DND-41 (cell line): ENCODE data around the gene ABHD17C.

Experiments
- ATAC-seq: fragments of 200-7000 bp; cut with Tn5 transposase; 3 replicates; pipeline ENCODE4 v1.9.1; 2021; ENCODE audit warnings: low read depth; ENCODE audit not compliant: insufficient read depth
- DNase-seq: peaks from one replicate; pipeline ENCODE4 v3.0.0-alpha.2; 2020
- H2AFZ ChIP-seq: 2 replicates; pipeline ENCODE4 v1.6.0; 2012; ENCODE audit warnings: low read depth, low read length
- H3K27ac ChIP-seq: 2 replicates; pipeline ENCODE4 v1.5.1; 2012; ENCODE audit warnings: low read length, inconsistent platforms
- H3K27me3 ChIP-seq: fragments of 200-600 bp; sonication (generic); 2 replicates; pipeline ENCODE4 v1.6.0; 2012; ENCODE audit warnings: low read length, mild to moderate bottlenecking, inconsistent platforms; ENCODE audit not compliant: insufficient read depth, poor library complexity
- H3K36me3 ChIP-seq: 2 replicates; pipeline ENCODE4 v1.5.1; 2012; ENCODE audit warnings: low read length, inconsistent platforms; ENCODE audit not compliant: insufficient read depth
- H3K4me1 ChIP-seq: 2 replicates; pipeline ENCODE4 v1.5.1; 2012; ENCODE audit warnings: mild to moderate bottlenecking, low read length; ENCODE audit not compliant: insufficient read depth
- H3K4me2 ChIP-seq: 2 replicates; pipeline ENCODE4 v1.6.0; 2012; ENCODE audit warnings: mild to moderate bottlenecking, moderate library complexity, low read length, inconsistent platforms; ENCODE audit not compliant: insufficient read depth
- H3K4me3 ChIP-seq, 2 experiments: fragments of 200-600 bp in 1 of 2; shearing (Covaris generic) in 1 of 2; 2 replicates each; pipeline ENCODE4 v1.5.1; 2012 to 2016; ENCODE audit warnings: inconsistent platforms in 2 of 2, low read length in 2 of 2, mild to moderate bottlenecking in 2 of 2, low read depth in 1 of 2, moderate library complexity in 1 of 2
- H3K79me2 ChIP-seq: 2 replicates; pipeline ENCODE4 v1.6.0; 2012; ENCODE audit warnings: low read length, inconsistent platforms; ENCODE audit not compliant: insufficient read depth
- H3K9ac ChIP-seq: 2 replicates; pipeline ENCODE4 v1.6.0; 2012; ENCODE audit warnings: low read depth, mild to moderate bottlenecking, inconsistent platforms, low read length, moderate library complexity
- H3K9me3 ChIP-seq: 2 replicates; pipeline ENCODE4 v1.5.1; 2012; ENCODE audit warnings: low read length, moderate library complexity, mild to moderate bottlenecking, inconsistent platforms; ENCODE audit not compliant: insufficient read depth, severe bottlenecking
- H4K20me1 ChIP-seq: 2 replicates; pipeline ENCODE4 v1.6.0; 2012; ENCODE audit warnings: low read length; ENCODE audit not compliant: insufficient read depth
- EZH2 ChIP-seq: IDR thresholded peaks from 3 replicates; pipeline ENCODE4 v1.6.1; 2012; ENCODE audit warnings: borderline replicate concordance, low read depth, mild to moderate bottlenecking, moderate library complexity, low read length, inconsistent platforms; ENCODE audit not compliant: severe bottlenecking
- TF ChIP-seq, protein P1 (sequence below): IDR thresholded peaks from 2 replicates; pipeline ENCODE4 v1.5.1; 2012; ENCODE audit warnings: borderline replicate concordance, low read length, moderate library complexity, mild to moderate bottlenecking; ENCODE audit not compliant: poor library complexity, severe bottlenecking; ENCODE audit errors: extremely low read depth

ABHD17C gene

DNA sequence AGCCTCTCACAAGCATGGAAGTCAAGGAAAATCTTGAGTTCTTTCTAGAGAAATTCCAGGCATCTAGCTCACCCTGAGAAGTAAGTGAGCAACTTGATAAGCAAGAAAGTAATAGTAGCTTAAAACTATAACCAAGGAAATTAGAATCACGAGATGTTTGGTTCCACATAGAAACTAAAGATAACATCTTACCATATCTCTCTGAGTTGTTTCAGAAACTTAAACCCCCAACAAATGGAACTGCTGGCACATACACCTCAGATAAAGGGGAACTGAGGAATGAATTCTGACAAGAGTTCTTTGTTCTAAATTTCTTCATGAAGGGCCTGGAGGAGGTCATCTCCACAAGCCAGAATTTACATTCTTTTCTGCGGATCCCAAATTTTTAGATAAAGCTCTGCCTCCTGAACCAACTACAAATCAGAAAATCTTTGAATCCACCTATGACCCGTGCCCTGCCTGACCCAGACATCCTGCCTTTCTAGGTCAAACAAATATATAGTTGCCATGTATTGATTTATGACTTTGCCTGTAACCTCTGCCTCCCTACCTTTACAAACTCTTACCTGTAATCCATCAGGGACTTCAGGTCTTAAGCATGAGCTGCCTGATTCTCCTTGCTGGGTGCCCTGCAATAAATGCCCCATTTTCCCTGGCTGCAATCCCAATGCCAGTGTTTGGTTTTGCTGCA is 26.4 kb upstream of the ABHD17C start:
- H3K27ac ChIP-seq, result no peak overlapping the region
- H3K79me2 ChIP-seq, result no peaks in the 10 kb centered on the region
- no peak overlapping the region for H3K9ac ChIP-seq
- H3K27me3 ChIP-seq, result no peaks in the 10 kb centered on the region
- TF ChIP-seq, protein P1, sequence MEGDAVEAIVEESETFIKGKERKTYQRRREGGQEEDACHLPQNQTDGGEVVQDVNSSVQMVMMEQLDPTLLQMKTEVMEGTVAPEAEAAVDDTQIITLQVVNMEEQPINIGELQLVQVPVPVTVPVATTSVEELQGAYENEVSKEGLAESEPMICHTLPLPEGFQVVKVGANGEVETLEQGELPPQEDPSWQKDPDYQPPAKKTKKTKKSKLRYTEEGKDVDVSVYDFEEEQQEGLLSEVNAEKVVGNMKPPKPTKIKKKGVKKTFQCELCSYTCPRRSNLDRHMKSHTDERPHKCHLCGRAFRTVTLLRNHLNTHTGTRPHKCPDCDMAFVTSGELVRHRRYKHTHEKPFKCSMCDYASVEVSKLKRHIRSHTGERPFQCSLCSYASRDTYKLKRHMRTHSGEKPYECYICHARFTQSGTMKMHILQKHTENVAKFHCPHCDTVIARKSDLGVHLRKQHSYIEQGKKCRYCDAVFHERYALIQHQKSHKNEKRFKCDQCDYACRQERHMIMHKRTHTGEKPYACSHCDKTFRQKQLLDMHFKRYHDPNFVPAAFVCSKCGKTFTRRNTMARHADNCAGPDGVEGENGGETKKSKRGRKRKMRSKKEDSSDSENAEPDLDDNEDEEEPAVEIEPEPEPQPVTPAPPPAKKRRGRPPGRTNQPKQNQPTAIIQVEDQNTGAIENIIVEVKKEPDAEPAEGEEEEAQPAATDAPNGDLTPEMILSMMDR, result no peak
- no peak for TF ChIP-seq EZH2
- H3K36me3 ChIP-seq, result no peaks in the 10 kb centered on the region
- H3K9me3 ChIP-seq, result no peaks in the 10 kb centered on the region
- H4K20me1 ChIP-seq, result no peaks in the 10 kb centered on the region
- ATAC-seq (no peak), DNase-seq (no peak)
- H3K4me2 ChIP-seq, result no peak overlapping the region
- H3K4me3 ChIP-seq, result no peak overlapping the region
- H3K4me1 ChIP-seq, result no peaks in the 10 kb centered on the region
- no peak overlapping the region for H2AFZ ChIP-seq

DNA sequence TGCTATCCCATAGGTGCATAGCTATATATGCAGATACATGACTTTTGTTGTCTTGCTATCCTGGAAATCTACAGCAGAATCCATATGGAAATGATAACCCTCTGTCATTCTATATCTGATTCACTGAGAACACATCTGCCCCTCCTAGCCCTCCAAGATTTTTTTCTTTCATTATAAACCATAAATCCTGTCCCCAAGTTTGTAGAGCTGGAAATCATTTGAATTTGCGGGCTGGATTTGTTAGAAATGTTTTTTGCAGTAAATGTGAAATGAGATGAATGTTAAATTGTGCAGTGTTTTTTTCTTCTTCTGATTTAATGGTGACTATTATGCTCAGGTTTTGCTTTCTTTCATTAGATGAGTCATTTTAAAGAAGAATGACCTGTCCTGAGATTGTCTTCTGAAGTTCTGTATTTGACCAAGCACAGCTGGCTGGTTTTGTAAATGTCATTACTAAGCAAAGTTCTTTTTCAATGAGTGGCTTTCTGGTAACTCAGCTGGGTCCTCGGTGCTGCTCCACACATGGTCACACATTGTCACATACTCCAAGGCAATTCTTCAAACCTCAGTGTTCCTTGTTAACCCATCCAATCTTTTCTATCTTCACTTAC is 25.3 kb upstream of the ABHD17C start:
- no peak overlapping the region for H3K4me3 ChIP-seq
- no peak overlapping the region for H3K27ac ChIP-seq
- ATAC-seq (no peak), DNase-seq (no peak)
- no peaks in the 10 kb centered on the region for H3K9me3 ChIP-seq
- H3K36me3 ChIP-seq, result no peaks in the 10 kb centered on the region
- no peak overlapping the region for H3K9ac ChIP-seq
- no peak overlapping the region for H3K4me2 ChIP-seq
- no peaks in the 10 kb centered on the region for H4K20me1 ChIP-seq
- no peak overlapping the region for H2AFZ ChIP-seq
- H3K79me2 ChIP-seq, result no peaks in the 10 kb centered on the region
- H3K4me1 ChIP-seq, result no peaks in the 10 kb centered on the region
- H3K27me3 ChIP-seq, result no peaks in the 10 kb centered on the region
- TF ChIP-seq, protein P1, result no peak
- no peak for TF ChIP-seq EZH2

DNA sequence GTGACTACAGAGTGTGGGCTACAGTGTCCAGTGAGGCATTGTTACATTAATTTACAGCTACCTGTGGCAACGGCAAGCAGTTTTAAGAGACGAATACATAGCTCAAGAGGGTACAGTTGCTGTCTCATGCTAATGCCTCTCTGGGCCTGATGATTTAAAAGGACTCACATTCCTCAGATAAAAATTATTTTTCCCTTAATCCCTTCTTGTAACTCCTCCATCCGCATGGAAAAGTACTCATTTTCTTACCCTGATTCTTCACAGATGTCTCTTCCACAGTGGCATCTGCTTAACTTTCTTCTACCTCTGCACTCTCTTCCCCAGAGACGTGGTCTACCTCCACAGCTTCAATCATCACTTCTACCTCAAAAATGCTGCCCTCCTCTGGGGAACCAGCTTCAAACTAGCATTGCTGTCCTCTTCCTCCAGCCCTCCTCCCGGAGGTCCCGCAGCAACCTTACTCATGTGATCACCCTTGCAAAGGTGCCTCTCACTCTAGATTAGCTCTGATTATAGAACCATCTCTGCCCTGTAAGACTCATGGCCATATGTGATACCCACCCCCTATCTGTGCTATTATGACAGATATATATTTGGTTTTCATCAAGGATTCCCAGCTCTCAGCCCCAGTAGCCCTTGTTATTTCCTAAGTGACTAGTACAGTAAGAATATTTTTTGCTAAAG is 21.4 kb upstream of the ABHD17C start:
- Histone ChIP-seq H3K9me3 (no peaks in the 10 kb centered on the region), H3K9ac (no peak overlapping the region), H3K27me3 (no peaks in the 10 kb centered on the region), H3K36me3 (no peaks in the 10 kb centered on the region), H3K4me2 (no peak overlapping the region), H3K4me3 (no peak overlapping the region), H3K4me1 (no peaks in the 10 kb centered on the region), H4K20me1 (no peaks in the 10 kb centered on the region), H2AFZ (no peak overlapping the region), H3K79me2 (no peaks in the 10 kb centered on the region), H3K27ac (no peak overlapping the region)
- no peak for DNase-seq
- no peak for TF ChIP-seq EZH2
- TF ChIP-seq, protein P1, result no peak
- no peak for ATAC-seq
